ENCODE measurements around the gene COMMD3. TPM values are rescaled to one million over a fixed set of nuclear protein-coding genes. Genes with fewer than 3 reads are reported as not detected.
"Not testable (repeated sequence)": the region's sequence is repeated elsewhere in the genome, so short reads cannot be mapped to it uniquely, and the experiment has no call there.

Gene COMMD3
- total RNA-seq, 1 donor from 2014 or later = 89.9 TPM

DNA sequence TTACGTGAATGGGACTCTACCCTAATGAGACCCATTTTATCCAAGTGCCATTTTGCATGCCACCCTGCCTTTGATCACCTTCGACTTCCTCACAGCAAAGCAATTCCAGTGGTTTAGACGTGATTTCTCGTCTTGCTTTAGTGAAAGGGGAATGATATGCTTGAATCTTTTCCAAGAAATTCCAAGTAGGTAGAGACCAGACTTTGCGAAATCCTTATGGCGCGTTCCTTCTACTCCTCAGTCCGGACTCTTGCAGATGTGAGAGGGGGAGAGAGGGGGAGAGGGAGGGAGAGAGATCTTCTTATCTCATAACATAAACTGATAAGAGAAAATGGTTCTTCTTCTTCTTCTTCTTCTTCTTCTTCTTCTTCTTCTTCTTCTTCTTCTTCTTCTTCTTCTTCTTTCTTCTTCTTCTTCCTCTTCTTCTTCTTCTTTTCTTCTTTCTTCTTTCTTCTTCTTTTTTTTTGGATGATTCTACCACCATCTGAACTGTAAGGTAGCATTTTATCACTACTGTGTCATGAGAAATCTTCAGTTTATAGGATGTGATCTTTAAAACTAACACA lies 30.0 kb downstream of the COMMD3 start:
- intact Hi-C loops (cut with DNase I) = loop anchor here (10.0 kb wide), 1 partner anchor 639 kb away; no protein-coding TSS in a partner anchor
- DNase-seq (ENCODE audit: missing footprints) (no peak), ATAC-seq (no peak)

- ATAC-seq = no peak
- intact Hi-C loops (cut with DNase I) = loop anchor here (10.0 kb wide), 1 partner anchor 635 kb away; no protein-coding TSS in a partner anchor
- DNase-seq (ENCODE audit: missing footprints) = no peak
Measured at GRCh38 chr10:22349755-22350154, 33.6 kb downstream of the COMMD3 start.

DNA sequence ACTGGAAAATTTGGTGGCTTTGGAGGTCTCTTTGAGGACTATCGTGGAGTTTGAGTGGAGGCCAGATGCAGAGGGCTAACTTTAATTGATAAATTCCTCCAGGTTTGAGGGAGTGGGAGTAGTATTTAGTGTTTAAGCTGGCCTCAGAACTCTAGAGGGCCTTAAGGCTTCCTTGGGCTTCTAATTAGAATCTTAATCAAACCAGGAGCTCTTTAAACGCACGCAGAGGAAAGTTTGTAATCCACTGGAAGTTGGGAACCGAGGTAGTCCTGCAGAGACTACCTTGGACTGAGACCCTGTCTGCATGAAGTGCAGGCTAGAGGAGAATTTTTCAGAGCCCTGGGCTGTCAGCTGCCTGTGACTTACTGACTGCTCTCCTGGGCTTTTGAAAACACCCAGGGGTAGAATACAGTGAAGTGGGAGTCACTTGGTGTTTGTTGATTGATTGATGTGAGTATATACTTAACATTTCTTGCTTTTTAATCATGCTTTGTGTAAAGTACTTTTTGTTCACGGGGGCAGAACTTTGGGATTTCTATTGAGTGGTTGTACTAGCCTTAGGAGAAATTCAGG lies 35.0 kb downstream of the COMMD3 start:
- intact Hi-C loops (cut with DNase I) = no loop called here
- DNase-seq (ENCODE audit: missing footprints) (no peak), ATAC-seq (no peak)

GRCh38 chr10:22356324-22356873 lies 40.2 kb downstream of the COMMD3 start:
- no peak for ATAC-seq
- no peak for DNase-seq (ENCODE audit: missing footprints)
- intact Hi-C loops (cut with DNase I) = no loop called here

DNA sequence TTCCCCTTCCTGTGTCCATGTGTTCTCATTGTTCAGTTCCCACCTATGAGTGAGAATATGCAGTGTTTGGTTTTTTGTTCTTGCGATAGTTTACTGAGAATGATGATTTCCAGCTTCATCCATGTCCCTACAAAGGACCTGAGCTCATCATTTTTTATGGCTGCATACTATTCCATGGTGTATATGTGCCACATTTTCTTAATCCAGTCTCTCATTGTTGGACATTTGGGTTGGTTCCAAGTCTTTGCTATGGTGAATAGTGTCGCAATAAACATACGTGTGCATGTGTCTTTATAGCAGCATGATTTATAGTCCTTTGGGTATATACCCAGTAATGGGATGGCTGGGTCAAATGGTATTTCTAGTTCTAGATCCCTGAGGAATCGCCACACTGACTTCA lies 41.6 kb downstream of the COMMD3 start:
- ATAC-seq; DNase-seq (ENCODE audit: missing footprints); intact Hi-C loops (cut with DNase I): not testable (repeated sequence)

- no peak for ATAC-seq
- no peak for DNase-seq (ENCODE audit: missing footprints)
- intact Hi-C loops (cut with DNase I) = no loop called here
Measured at GRCh38 chr10:22363305-22363704, 47.1 kb downstream of the COMMD3 start.

DNA sequence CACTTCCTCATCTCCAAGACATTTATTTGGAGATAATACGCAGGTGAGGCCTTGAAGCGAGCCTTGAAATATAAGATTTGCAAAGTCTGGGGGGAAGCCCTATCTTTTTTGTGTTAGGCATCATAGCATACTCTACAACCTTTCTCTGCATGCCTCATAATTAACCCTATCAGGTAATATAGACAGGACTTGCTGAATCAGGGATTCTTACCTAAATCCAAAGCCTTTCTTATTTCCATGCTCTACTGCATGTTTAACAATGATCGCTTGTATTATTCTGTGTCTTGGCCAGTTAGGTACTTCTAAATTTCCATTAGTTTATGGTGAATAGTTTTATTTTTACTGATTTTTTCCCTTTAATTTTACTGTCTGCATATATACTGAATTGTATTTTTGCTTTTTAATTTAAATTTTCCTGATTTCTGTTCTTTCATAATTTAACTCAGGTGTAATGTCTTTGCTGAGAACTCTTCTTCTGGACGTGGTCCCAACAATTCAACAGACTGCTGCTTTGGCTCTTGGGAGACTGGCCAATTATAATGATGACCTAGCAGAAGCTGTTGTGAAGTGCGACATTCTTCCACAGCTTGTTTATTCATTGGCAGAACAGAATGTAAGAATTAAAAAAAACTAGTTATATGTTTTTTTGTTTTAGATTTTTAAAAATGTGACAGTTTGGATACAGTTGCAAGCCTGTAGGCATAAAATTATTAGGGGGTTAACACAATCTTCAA lies 48.4 kb downstream of the COMMD3 start:
- no peak for ATAC-seq

DNA sequence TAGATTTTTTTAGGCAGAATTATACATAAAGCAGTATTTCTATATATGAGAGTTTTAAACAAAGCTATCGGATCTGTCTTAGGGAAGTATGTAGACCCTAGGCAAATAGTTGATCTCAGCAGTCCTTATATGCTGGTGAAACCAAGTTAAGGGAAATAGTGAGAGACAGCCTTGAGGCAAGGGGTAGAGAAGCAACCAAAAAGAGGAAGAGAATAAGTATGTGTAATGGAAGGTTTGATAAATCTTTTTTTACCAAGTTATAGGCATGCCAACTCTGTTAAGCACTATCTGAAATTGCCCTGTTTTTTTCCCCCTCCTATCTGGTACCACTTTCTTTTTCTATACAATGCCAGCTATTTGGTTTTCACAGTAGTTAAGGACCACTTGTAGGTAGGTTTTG lies 49.0 kb downstream of the COMMD3 start:
- ATAC-seq (no peak), DNase-seq (ENCODE audit: missing footprints) (no peak)
- intact Hi-C loops (cut with DNase I) = no loop called here

More for the DNA sequence above, 48.4 kb downstream of the COMMD3 start:
- DNase-seq (ENCODE audit: missing footprints) = no peak
- intact Hi-C loops (cut with DNase I) = no loop called here

GRCh38 chr10:22365644-22366434 lies 49.7 kb downstream of the COMMD3 start:
- intact Hi-C loops (cut with DNase I) = no loop called here
- no peak for DNase-seq (ENCODE audit: missing footprints)
- ATAC-seq = no peak

DNA sequence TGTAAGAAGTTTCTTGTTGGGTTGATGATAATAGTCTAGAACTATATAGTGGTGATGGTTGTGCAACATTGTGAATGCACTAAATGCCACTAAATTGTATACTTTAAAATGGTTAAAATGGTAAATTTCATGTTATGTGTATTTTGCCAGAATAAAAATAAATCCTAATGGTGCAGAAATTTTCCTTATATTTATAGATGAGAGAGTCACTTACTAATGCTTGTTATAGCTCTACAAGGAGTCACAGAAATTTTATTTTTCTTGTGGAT lies 50.2 kb downstream of the COMMD3 start:
- intact Hi-C loops (cut with DNase I) = no loop called here
- ATAC-seq (no peak), DNase-seq (ENCODE audit: missing footprints) (no peak)

DNA sequence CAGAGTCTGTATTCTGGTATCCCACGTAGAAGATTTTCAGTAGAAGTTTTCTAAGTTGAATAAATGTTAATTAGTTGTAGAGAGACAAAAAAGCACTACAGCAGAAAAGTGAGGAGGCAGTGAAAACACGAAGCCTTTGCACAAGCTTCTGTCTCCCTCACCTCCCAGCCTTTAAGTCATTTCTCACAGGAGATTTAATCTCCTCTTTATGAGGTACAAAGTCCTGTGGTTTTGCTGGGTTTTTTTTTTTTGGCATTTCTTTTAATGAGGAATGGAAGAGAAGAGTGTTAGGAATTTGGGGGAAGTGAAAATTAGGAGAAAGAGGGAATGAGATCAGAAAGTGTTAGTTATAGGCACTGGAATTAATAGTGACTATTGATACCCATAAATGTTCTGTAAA lies 50.6 kb downstream of the COMMD3 start:
- no peak for ATAC-seq
- intact Hi-C loops (cut with DNase I) = no loop called here
- no peak for DNase-seq (ENCODE audit: missing footprints)

DNA sequence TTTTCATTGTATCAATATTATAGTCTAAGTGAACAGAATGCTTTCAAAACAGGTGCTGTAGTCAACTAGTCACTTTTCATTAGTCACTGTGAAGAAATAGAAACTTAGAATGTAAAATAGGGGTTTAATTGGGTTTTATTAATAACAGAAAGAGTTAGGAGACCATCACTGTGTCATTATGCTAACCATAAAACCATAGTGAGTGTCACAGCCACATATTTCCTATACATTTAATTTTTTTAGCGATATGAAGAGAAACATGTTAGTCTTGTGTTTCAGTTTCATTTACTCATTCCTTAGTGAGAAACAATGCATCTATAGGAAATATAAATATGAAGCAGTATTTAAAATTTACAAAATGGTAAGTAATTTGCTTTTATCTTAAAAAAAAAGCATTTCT lies 51.3 kb downstream of the COMMD3 start:
- DNase-seq (ENCODE audit: missing footprints) (no peak), ATAC-seq (no peak)
- intact Hi-C loops (cut with DNase I) = no loop called here

DNA sequence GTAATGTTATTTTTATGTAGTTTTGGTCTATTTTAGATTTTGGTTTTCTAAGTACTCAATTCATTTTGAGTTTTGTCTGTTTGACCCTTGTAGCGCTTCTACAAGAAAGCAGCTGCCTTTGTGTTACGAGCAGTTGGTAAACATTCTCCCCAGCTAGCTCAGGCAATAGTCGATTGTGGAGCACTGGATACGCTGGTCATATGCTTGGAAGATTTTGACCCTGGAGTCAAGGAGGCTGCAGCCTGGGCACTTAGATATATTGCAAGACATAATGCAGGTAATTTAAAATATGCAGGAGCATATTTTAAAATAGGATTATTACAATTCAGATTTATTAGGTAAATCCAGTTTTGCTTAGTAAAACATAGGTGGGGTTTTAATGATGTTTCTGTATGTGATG lies 52.2 kb downstream of the COMMD3 start:
- no peak for ATAC-seq
- no peak for DNase-seq (ENCODE audit: missing footprints)
- intact Hi-C loops (cut with DNase I) = no loop called here

DNA sequence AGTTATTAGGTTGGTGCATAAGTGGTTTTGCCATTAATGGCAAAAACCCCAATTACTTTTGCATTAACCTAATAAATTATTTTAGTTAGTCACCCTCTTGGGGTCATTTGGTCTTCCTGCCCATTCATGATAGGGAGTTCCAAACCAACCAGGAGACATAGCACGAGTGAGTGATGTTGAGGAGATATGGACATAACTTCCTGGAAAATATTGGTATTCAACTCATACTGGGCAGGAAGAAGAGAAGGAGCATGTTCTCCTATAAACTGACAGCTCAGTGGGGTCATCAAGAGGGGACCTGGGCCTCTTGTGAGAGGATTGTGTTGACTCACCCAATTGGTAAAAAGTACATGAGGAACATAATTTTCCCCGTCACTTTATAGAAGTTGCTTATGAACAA lies 52.8 kb downstream of the COMMD3 start:
- DNase-seq (ENCODE audit: missing footprints) (no peak), ATAC-seq (no peak)
- intact Hi-C loops (cut with DNase I) = no loop called here

- intact Hi-C loops (cut with DNase I) = no loop called here
- no peak for ATAC-seq
Measured at GRCh38 chr10:22369434-22370072, 53.4 kb downstream of the COMMD3 start.

More at GRCh38 chr10:22369434-22370072, 53.4 kb downstream of the COMMD3 start:
- DNase-seq (ENCODE audit: missing footprints) = no peak

Data from Right ventricle myocardium inferior (tissue), 1 donor.